Epithelial cell of proximal tubule (primary cell): ENCODE data around the gene FTO. TPM values are rescaled to one million over a fixed set of nuclear protein-coding genes. Genes with fewer than 3 reads are reported as not detected.

Experiments used
- DNase-seq: peaks from one replicate; pipeline ENCODE4 v3.0.0-alpha.2; 2011; ENCODE audit warnings: low read depth
- H3K4me3 ChIP-seq: 2 replicates; pipeline ENCODE4 v1.5.1; 2011; ENCODE audit warnings: low read depth, mild to moderate bottlenecking, low read length
- CTCF ChIP-seq: conservative IDR thresholded peaks from 2 replicates; pipeline ENCODE4 v1.5.1; 2012; ENCODE audit warnings: low read depth, mild to moderate bottlenecking, low read length
- total RNA-seq: library from RNA; depleted of rRNA; stranded (reverse); fragments of >200 nt; gene quantifications from 2 replicates; pipeline ENCODE4 v1.2.3, GENCODE V29; 2015

Gene FTO
- total RNA-seq, 1 donor from 2014 or later: 62.7 TPM

DNA sequence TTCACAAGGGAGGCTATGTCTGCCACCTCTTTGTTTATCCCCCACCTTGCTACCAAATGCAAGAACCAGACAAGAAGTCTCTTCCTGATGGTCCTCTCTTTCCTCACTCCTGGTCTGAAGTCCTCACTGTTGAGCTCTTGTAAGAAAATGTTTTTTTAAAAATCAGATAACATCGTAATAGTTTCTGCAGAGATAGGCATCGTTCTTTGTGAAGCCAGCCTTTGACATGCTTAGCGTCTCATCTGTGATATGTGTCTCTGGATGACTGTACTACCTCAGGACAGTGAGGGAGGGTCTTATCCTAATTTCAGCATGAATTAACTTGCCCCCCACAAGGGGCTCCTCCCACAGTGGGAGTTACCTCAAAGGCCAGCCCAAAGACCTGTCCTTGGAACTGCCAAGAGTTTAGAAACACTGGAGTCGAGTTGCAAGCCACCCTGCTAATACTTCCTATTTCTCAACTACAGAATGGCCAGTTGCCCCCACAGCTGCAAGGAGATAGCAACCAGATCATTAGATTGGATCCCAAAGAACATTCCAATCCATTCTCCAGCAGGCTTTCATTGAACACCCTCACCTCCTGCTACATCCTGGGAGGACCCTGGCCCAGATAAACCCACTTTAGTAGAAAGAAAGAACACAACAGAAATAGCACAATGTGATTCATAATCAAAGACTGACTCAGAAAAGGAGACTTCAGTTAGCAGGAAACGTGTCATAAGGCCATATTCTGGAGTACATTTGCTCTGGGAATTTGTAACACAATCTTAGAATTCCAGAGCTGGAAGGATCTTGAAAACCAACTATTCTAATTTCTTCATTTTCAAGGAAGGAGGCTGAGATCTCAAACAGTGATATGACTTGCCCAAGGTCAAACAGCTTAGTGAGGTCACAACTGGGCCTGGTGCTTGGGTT lies 431.7 kb downstream of the FTO start:
- DNase-seq: peak; percentile 25
- no peak for TF ChIP-seq CTCF

GRCh38 chr16:54136276-54136625 lies 432.3 kb downstream of the FTO start:
- H3K4me3 ChIP-seq: no peak overlapping the region
- no peak for DNase-seq
- TF ChIP-seq CTCF: no peak

More for the DNA sequence above, 431.7 kb downstream of the FTO start:
- no peak overlapping the region for H3K4me3 ChIP-seq

DNA sequence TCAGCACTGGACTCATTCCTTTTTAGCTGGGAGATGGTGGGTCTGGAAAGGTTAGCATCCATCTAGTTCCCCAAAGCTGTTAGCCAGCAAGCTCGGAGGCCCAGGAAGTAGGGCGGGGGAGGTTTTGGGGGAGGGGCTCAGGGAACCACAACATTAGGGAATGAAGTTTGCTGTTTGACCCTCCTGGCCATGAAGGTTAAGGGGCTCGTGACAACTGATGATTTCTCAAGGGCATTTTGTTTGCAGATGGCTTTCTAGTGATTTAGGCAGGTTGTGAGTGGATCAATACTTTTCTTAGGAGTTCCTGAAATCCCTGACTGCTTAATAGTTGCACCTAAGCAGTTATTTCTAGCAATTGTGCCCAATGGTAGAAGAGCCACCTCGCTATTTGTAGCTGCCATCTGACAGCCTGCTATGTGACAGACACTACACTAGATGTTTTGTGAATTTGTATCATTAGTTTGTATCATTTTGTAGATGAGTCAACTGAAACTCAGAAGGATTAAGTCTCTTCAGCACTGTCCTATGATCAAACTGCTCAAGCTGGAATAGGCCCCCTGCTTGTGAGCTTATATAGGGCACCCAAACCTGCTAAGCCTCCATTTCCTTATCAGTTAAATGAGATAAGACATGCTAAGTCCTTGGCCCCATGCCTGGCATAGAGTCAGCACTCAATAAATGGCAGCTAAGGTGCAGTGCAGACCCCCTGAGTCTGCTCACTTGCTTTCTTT lies 436.3 kb downstream of the FTO start:
- TF ChIP-seq CTCF: no peak
- H3K4me3 ChIP-seq: no peak overlapping the region
- no peak for DNase-seq

DNA sequence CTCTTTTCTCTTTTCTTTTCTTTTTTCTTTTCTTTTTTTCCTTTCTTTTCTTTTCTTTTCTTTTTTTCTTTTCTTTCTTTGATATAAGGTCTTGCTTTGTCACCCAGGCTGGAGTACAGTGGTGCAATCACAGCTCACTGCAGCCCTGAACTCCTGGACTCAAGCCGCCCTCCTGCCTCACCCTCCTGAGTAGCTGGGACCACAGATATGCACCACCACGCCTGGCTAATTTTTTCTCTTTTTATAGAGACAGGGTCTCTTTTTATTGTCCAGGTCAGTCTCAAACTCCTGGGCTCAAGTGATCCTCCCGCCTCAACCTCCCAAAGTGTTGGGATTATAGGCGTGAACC lies 436.8 kb downstream of the FTO start:
- no peak for TF ChIP-seq CTCF
- no peak overlapping the region for H3K4me3 ChIP-seq
- DNase-seq: no peak

DNA sequence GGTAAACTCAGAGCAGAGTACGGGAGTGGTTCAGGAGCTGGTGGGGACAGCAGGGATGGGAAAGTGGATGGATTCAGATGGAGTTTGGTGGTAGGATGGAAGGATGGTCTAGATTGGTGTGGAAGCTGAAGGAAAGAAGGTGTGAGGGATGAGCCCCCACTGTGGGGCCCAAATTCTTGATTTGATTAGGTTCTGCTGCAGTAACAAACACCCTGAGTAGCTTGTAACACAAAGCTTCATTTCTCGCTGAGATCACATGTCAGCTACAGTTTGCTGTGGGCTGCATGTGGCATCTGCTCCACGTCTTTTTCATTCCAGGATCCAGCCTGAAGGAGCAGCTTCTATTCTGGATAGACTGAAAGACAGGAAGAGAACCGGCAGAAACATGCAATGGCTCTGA lies 438.8 kb downstream of the FTO start:
- DNase-seq: no peak

DNA sequence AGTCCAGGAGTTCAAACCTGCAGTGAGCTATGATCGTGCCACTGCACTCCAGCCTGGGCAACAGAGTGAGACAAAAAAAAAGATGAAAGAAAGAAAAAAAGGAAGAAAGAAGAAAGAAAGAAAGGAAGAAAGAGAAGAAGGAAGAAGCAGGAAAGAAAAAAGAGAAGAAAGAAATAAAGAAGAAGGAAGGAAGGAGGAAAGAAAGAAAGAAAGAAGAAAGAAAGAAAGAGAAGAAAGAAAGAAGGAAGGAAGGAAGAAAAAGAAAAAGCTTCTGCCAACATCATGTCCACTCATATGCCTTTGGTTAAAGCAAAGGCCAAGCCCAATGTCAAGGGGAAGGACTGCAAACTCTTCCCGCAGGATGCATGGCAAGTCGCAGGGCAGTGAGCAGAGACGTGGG lies 439.5 kb downstream of the FTO start:
- DNase-seq: no peak
- H3K4me3 ChIP-seq: no peak overlapping the region
- TF ChIP-seq CTCF: no peak

More for the DNA sequence above, 438.8 kb downstream of the FTO start:
- no peak for TF ChIP-seq CTCF
- H3K4me3 ChIP-seq: no peak overlapping the region
